Measurements from ENCODE around the gene ELP6. TPM values are rescaled to one million over a fixed set of nuclear protein-coding genes. Genes with fewer than 3 reads are reported as not detected.

ELP6 gene, protein sequence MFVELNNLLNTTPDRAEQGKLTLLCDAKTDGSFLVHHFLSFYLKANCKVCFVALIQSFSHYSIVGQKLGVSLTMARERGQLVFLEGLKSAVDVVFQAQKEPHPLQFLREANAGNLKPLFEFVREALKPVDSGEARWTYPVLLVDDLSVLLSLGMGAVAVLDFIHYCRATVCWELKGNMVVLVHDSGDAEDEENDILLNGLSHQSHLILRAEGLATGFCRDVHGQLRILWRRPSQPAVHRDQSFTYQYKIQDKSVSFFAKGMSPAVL
- total RNA-seq (10 to 100 TPM; 32.9 to 61.9 TPM), polyA plus RNA-seq (ENCODE audit: insufficient read length in 2 of 2) (10 to 100 TPM; 42.4 to 61.1 TPM)
- long read RNA-seq, donor 1, transcript ELP6-201 (7 exons, 1,401 nt): major isoform, 11 of 29 reads
- long read RNA-seq, donor 1, partial matches to known transcripts: 14 of 29 reads
- long read RNA-seq, donor 1, other reads (novel, unspliced or antisense): 0 of 29 reads
- long read RNA-seq, donor 2, transcript ELP6-201 (7 exons, 1,401 nt): major isoform, 10 of 12 reads
- long read RNA-seq, donor 2, partial matches to known transcripts: 0 of 12 reads
- long read RNA-seq, donor 2, other reads (novel, unspliced or antisense): 0 of 12 reads
- long read RNA-seq, donor 3, partial matches to known transcripts: 0 of 4 reads
- long read RNA-seq, donor 3, other reads (novel, unspliced or antisense): 0 of 4 reads
- long read RNA-seq, donor 4, transcript ELP6-201 (7 exons, 1,401 nt): major isoform, 19 of 51 reads
- long read RNA-seq, donor 4, transcript ELP6-206 (6 exons, 1,277 nt): minor isoform, 5 of 51 reads
- long read RNA-seq, donor 4, partial matches to known transcripts: 25 of 51 reads
- long read RNA-seq, donor 4, other reads (novel, unspliced or antisense): 0 of 51 reads

DNA sequence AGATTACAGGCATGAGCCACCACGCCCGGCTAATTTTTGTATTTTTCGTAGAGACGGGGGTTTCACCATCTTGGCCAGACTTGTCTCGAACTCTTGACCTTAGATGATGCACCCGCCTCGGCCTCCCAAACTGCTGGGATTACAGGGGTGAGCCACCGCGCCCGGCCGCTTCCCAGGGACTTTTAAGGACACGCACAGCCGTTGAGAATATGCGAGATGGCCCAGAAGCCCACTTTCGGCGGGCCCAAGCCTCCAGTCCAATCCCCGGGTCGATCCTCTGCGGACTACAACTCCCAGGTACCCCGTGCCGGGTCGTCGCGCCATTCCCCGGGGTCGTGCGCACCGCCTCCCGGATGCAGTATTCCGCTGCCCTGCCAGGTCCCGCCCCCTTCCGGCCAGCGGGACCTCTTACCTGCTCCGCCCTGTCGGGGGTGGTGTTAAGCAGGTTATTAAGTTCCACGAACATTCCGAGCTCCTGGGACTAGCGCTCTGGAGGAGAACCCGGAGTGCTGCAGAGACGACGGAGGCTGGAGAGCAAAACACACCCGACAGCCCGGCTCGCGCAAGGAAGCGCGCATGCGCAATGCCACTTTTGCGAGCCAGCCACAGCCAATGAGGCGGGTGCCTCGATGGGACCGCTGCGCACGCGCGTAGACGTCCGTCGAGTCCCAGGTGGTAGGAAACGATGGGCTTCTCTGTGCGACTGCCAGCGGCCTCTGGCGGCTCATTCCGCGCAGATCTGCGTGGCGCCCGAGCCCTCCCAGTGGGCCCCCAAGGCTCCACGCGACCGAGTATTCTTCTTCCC lies at the start of gene ELP6:
TSS of gene ELP6 (minus strand) at position 588 of the 805 bp plus-strand sequence. CDS start at position 466, 122 bp downstream.
- no peaks in the 10 kb centered on the region for H3K9me3 ChIP-seq (ENCODE audit: control insufficient read depth, insufficient read depth, low read length)
- peak within 1 kb of the TSS; percentile 100 for H3K27ac ChIP-seq (ENCODE audit: low read depth, low read length)
- H3K36me3 ChIP-seq (ENCODE audit: control insufficient read depth, insufficient read depth, low read length): peaks cover 23% of the 10 kb centered on the region
- peaks cover 17% of the 10 kb centered on the region for H3K4me1 ChIP-seq (ENCODE audit: control insufficient read depth, insufficient read depth, low read length)
- H3K27me3 ChIP-seq (ENCODE audit: control insufficient read depth, insufficient read depth, low read length): no peaks in the 10 kb centered on the region
- peak; percentile 93 to 99 (median 94) for DNase-seq (ENCODE audit: low read depth in 4 of 6, low spot score in 6 of 6)
- peak within 1 kb of the TSS; percentile 99 for H3K4me3 ChIP-seq (ENCODE audit: low read depth, low read length)
- 0% methylated on average over 71 of the region's 71 CpGs for WGBS (ENCODE audit: insufficient coverage)

DNA sequence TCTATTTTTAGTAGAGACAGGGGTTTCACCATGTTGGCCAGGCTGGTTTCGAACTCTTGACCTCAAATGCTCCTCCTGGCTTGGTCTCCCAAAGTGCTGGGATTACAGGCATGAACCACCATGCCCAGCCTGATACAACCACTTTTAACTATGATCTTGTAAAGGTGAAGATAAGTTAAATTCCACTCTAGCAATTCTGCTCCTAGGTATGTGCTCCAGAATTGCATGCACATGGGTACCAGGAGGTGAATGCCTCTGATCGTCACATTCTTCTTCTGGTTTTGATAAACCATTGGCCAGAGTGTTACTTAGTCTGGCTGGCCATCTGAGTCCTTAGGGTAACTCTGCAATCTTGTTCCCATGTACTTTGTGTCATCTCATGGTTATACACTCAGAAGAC lies 42.8 kb upstream of the ELP6 start:
- Histone ChIP-seq H3K9me3 (ENCODE audit: control insufficient read depth, insufficient read depth, low read length) (no peaks in the 10 kb centered on the region), H3K27me3 (ENCODE audit: control insufficient read depth, insufficient read depth, low read length) (no peaks in the 10 kb centered on the region), H3K27ac (ENCODE audit: low read depth, low read length) (no peak overlapping the region), H3K4me3 (ENCODE audit: low read depth, low read length) (no peak overlapping the region), H3K36me3 (ENCODE audit: control insufficient read depth, insufficient read depth, low read length) (no peaks in the 10 kb centered on the region), H3K4me1 (ENCODE audit: control insufficient read depth, insufficient read depth, low read length) (peaks cover 14% of the 10 kb centered on the region)
- 100% methylated on average over 1 of the region's 2 CpGs for WGBS (ENCODE audit: insufficient coverage)
- DNase-seq (ENCODE audit: low read depth in 4 of 6, low spot score in 6 of 6): no peak

DNA sequence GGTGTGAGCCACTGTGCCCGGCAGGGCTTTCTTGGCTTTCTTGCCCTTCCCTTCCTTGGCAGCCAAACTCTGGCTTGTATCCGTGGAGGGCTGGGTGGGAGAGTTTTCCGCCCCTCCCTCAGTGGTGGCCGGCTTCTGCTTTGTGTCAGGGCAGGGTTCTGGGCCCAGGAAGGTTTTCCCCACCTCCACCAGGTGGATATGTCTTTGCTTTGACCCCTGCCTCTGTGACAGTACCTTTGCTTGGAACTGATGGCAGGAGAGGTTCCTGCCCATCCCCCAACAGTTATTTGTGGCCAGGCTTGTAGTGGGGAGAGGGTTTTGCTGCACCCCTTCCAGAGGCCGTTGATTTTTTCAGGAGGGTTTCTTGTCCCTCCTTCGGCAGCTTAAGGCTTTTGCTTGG lies 40.8 kb upstream of the ELP6 start:
- Histone ChIP-seq H3K4me1 (ENCODE audit: control insufficient read depth, insufficient read depth, low read length) (peaks cover 14% of the 10 kb centered on the region), H3K36me3 (ENCODE audit: control insufficient read depth, insufficient read depth, low read length) (no peaks in the 10 kb centered on the region), H3K27me3 (ENCODE audit: control insufficient read depth, insufficient read depth, low read length) (no peaks in the 10 kb centered on the region), H3K27ac (ENCODE audit: low read depth, low read length) (no peak overlapping the region), H3K4me3 (ENCODE audit: low read depth, low read length) (no peak overlapping the region), H3K9me3 (ENCODE audit: control insufficient read depth, insufficient read depth, low read length) (no peaks in the 10 kb centered on the region)
- no peak for DNase-seq (ENCODE audit: low read depth in 4 of 6, low spot score in 6 of 6)
- 67% methylated on average over 1 of the region's 6 CpGs for WGBS (ENCODE audit: insufficient coverage)

DNA sequence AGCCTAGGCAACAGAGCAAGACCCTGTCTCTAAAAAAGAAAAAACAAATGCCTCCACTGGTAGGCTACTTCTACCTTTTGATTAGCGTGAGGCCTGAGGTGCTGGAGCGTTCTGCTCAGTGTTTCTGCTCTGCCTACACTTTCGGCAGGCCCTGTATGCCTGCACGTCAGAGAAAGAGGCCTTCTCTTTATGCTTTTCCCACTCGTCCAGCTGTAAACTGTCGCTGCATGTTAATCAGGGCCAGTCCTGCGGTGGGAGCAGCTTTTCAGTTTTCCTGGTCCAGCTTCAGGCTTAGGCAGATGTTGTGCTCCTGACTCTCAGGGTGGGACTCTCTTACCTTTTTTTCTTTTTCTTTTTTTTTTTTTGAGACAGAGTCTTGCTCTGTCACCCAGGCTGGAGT lies 39.9 kb upstream of the ELP6 start:
- DNase-seq (ENCODE audit: low read depth in 4 of 6, low spot score in 6 of 6): peak in 2 of 6 donors; percentile 63 to 74
- 18% methylated on average over 7 of the region's 7 CpGs for WGBS (ENCODE audit: insufficient coverage)

DNA sequence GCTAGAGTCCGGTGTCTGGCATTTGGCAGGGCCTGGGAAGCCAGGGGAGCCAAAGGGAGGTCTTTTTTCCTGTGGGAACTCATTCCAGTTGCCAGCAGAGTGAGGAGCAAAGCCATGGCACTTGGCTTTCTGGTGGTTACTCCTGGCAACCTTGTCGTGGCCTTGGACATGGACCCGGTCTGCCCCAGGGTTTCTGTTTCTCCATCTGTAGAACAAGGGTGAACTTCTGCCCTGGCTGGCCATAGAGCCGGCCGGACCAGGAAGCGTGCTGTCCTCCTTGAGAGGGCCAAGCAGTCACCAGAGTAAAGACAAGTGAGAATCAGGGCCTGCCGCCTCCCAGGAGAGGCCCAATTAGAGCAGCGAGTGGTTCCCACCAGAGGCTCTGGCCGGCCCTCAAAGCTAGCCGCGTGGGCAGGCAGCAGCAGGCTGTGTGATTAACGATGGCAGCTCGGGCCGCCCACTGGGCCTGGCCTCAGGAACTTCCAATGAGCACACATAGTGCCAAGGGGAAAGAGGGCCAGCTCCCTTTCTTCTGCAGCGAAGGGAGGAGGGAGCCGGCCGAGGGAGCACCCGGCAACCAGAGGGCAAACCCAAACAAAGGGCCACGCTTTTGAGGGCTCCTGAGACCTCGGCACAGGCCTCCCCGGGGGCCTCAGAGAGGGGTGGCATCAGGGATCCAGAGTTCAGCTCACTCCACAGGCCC lies 29.1 kb upstream of the ELP6 start:
- peak in 4 of 6 donors; percentile 69 to 92 (median 84) for DNase-seq (ENCODE audit: low read depth in 4 of 6, low spot score in 6 of 6)
- peaks cover 41% of the 10 kb centered on the region for H3K4me1 ChIP-seq (ENCODE audit: control insufficient read depth, insufficient read depth, low read length)
- no peaks in the 10 kb centered on the region for H3K36me3 ChIP-seq (ENCODE audit: control insufficient read depth, insufficient read depth, low read length)
- no peak overlapping the region for H3K4me3 ChIP-seq (ENCODE audit: low read depth, low read length)
- H3K27ac ChIP-seq (ENCODE audit: low read depth, low read length): peak overlapping the region; percentile 88
- 11% methylated on average over 21 of the region's 21 CpGs for WGBS (ENCODE audit: insufficient coverage)
- no peaks in the 10 kb centered on the region for H3K27me3 ChIP-seq (ENCODE audit: control insufficient read depth, insufficient read depth, low read length)
- H3K9me3 ChIP-seq (ENCODE audit: control insufficient read depth, insufficient read depth, low read length): no peaks in the 10 kb centered on the region

More for the DNA sequence above, 39.9 kb upstream of the ELP6 start:
- Histone ChIP-seq H3K9me3 (ENCODE audit: control insufficient read depth, insufficient read depth, low read length) (no peaks in the 10 kb centered on the region), H3K27ac (ENCODE audit: low read depth, low read length) (peak overlapping the region; percentile 57), H3K4me1 (ENCODE audit: control insufficient read depth, insufficient read depth, low read length) (peaks cover 14% of the 10 kb centered on the region), H3K4me3 (ENCODE audit: low read depth, low read length) (no peak overlapping the region), H3K27me3 (ENCODE audit: control insufficient read depth, insufficient read depth, low read length) (no peaks in the 10 kb centered on the region), H3K36me3 (ENCODE audit: control insufficient read depth, insufficient read depth, low read length) (no peaks in the 10 kb centered on the region)

DNA sequence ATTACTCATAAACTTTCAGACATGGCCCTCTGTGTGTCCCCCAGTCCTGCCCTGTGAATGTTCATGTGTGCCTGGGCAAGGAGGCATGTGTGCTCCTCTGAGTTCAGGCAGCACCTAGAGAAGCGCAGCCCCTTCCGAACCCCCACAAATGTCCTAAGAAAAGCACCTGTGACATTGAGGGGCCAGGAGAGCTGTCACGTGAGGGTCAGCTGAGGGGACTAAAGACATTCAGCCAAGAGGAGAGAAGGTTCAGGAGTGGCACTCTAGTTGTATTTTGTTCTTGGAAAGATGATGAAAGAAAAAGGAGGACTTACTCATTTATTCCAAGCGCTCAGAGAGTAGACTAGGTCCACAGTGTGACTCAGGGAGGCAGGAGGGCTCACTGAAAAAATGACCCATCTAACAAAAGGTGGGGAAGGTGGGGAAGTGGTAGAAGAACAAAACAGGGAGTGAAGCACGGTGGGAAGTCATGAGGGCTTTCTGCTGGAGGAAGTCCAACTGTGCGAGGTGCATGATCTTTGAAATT lies 28.1 kb upstream of the ELP6 start:
- DNase-seq (ENCODE audit: low read depth in 4 of 6, low spot score in 6 of 6): no peak
- H3K27ac ChIP-seq (ENCODE audit: low read depth, low read length): peak overlapping the region; percentile 88
- 61% methylated on average over 5 of the region's 6 CpGs for WGBS (ENCODE audit: insufficient coverage)
- no peak overlapping the region for H3K4me3 ChIP-seq (ENCODE audit: low read depth, low read length)
- H3K9me3 ChIP-seq (ENCODE audit: control insufficient read depth, insufficient read depth, low read length): no peaks in the 10 kb centered on the region
- H3K36me3 ChIP-seq (ENCODE audit: control insufficient read depth, insufficient read depth, low read length): no peaks in the 10 kb centered on the region
- no peaks in the 10 kb centered on the region for H3K27me3 ChIP-seq (ENCODE audit: control insufficient read depth, insufficient read depth, low read length)
- H3K4me1 ChIP-seq (ENCODE audit: control insufficient read depth, insufficient read depth, low read length): peaks cover 49% of the 10 kb centered on the region

DNA sequence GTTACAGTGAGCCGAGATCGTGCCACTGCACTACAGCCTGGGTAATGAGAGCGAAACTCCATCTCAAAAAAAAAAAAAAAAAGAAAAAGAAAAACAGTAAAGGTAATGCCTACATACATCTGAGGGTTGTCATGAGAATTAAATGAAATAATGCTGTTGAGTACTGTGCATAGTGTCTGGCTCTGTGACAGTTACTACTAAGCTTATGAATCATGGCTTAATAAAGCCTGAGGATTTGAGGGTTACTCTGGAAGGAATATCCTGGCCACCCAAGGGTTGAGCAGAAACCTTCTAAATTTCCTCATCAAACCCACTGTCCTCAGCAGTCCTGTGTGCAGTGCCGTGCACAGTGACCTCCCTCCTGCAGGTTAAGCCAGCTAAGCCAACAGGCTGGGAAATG lies 26.8 kb upstream of the ELP6 start:
- Histone ChIP-seq H3K4me1 (ENCODE audit: control insufficient read depth, insufficient read depth, low read length) (peaks cover 59% of the 10 kb centered on the region), H3K4me3 (ENCODE audit: low read depth, low read length) (no peak overlapping the region), H3K36me3 (ENCODE audit: control insufficient read depth, insufficient read depth, low read length) (no peaks in the 10 kb centered on the region), H3K27ac (ENCODE audit: low read depth, low read length) (no peak overlapping the region), H3K27me3 (ENCODE audit: control insufficient read depth, insufficient read depth, low read length) (no peaks in the 10 kb centered on the region), H3K9me3 (ENCODE audit: control insufficient read depth, insufficient read depth, low read length) (no peaks in the 10 kb centered on the region)
- WGBS (ENCODE audit: insufficient coverage): 71% methylated on average over 1 of the region's 4 CpGs
- no peak for DNase-seq (ENCODE audit: low read depth in 4 of 6, low spot score in 6 of 6)

DNA sequence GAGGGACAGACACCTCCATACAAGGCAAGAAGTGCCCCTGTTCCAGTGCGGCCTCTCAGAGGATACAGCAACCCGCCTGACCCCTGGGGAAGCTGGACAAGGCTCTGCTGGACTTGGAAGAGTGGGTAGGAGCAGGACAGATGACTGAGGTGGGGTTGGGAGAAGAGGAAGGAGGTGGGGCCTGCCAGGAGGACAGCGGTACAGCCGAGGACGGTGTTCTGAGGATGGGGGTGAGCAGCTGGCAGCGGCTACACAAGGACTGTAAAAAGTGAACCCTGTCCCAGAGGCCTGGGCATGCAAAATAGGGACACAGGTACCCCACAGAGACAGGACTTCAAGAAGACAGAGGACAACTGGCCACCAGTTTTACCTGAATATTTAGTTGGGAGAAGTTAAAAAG lies 23.5 kb upstream of the ELP6 start:
- 46% methylated on average over 5 of the region's 6 CpGs for WGBS (ENCODE audit: insufficient coverage)
- DNase-seq (ENCODE audit: low read depth in 4 of 6, low spot score in 6 of 6): no peak
- peaks cover 35% of the 10 kb centered on the region for H3K4me1 ChIP-seq (ENCODE audit: control insufficient read depth, insufficient read depth, low read length)
- H3K36me3 ChIP-seq (ENCODE audit: control insufficient read depth, insufficient read depth, low read length): no peaks in the 10 kb centered on the region
- no peaks in the 10 kb centered on the region for H3K27me3 ChIP-seq (ENCODE audit: control insufficient read depth, insufficient read depth, low read length)
- H3K27ac ChIP-seq (ENCODE audit: low read depth, low read length): peak overlapping the region; percentile 90
- no peaks in the 10 kb centered on the region for H3K9me3 ChIP-seq (ENCODE audit: control insufficient read depth, insufficient read depth, low read length)
- H3K4me3 ChIP-seq (ENCODE audit: low read depth, low read length): no peak overlapping the region

Data from spinal cord (tissue), 10 donors.